Endodermal cell (in vitro differentiated cells): ENCODE results near the gene PLA2G15. TPM values are rescaled to one million over a fixed set of nuclear protein-coding genes. Genes with fewer than 3 reads are reported as not detected.

Source experiments
- DNase-seq: peaks from one replicate; pipeline ENCODE4 v3.0.0-alpha.2; 2017
- H3K27ac ChIP-seq: 2 replicates; pipeline ENCODE4 v1.5.1; 2013; ENCODE audit warnings: mild to moderate bottlenecking, low read depth, low read length, moderate library complexity
- H3K27me3 ChIP-seq: 2 replicates; pipeline ENCODE4 v1.6.1; 2013; ENCODE audit warnings: mild to moderate bottlenecking, low read length, moderate library complexity; ENCODE audit not compliant: insufficient read depth, control insufficient read depth, poor library complexity, severe bottlenecking
- H3K36me3 ChIP-seq: 2 replicates; pipeline ENCODE4 v1.7.0; 2013; ENCODE audit warnings: mild to moderate bottlenecking, low read length, moderate library complexity; ENCODE audit not compliant: control insufficient read depth, insufficient read depth
- H3K4me1 ChIP-seq: one replicate; pipeline ENCODE4 v1.7.0; 2013; ENCODE audit warnings: low read length; ENCODE audit not compliant: control insufficient read depth, insufficient read depth
- H3K4me3 ChIP-seq: 2 replicates; pipeline ENCODE4 v1.5.1; 2013; ENCODE audit warnings: mild to moderate bottlenecking, low read length, moderate library complexity
- H3K9ac ChIP-seq: 2 replicates; pipeline ENCODE4 v1.6.1; 2013; ENCODE audit warnings: mild to moderate bottlenecking, low read length, moderate library complexity; ENCODE audit not compliant: poor library complexity, severe bottlenecking; ENCODE audit errors: extremely low read depth
- H3K9me3 ChIP-seq: 2 replicates; pipeline ENCODE4 v1.6.1; 2013; ENCODE audit warnings: mild to moderate bottlenecking, low read length, moderate library complexity; ENCODE audit not compliant: control insufficient read depth
- H3K27ac Mint-ChIP-seq: 2 replicates; pipeline ENCODE4 v1.8.0; 2020; ENCODE audit warnings: mixed read lengths
- H3K27me3 Mint-ChIP-seq: 2 replicates; pipeline ENCODE4 v1.8.0; 2021; ENCODE audit warnings: mild to moderate bottlenecking, mixed read lengths; ENCODE audit not compliant: insufficient read depth
- H3K36me3 Mint-ChIP-seq: 2 replicates; pipeline ENCODE4 v1.8.0; 2020; ENCODE audit warnings: low read depth, mixed read lengths
- H3K4me1 Mint-ChIP-seq: 2 replicates; pipeline ENCODE4 v1.8.0; 2020; ENCODE audit warnings: mixed read lengths
- H3K4me3 Mint-ChIP-seq: 2 replicates; pipeline ENCODE4 v1.8.0; 2020; ENCODE audit warnings: mild to moderate bottlenecking, moderate library complexity, mixed read lengths
- H3K9me3 Mint-ChIP-seq: 2 replicates; pipeline ENCODE4 v1.8.0; 2020; ENCODE audit warnings: mild to moderate bottlenecking, mixed read lengths
- WGBS, 2 experiments: methylation state at CpG; one replicate each; pipeline versions ENCODE4 v1.1.5 to v1.1.7; 2013; ENCODE audit warnings: missing lambda C conversion rate in 2 of 2, mixed read lengths in 1 of 2; ENCODE audit not compliant: insufficient coverage in 1 of 2, insufficient read length in 1 of 2; 5-methylcytosine and 5-hydroxymethylcytosine counted together
- total RNA-seq, 2 donors: library from RNA; stranded (reverse); fragmentation: NEBNext Ultra II Directional in 1 of 2; extraction: Animal tissue kit (Norgen Biotek cat#: 25700) in 1 of 2; gene quantifications; 2 replicates in 1 of 2; 3 replicates in 1 of 2; pipeline ENCODE4 v1.2.1, GENCODE V29; 2021
- TF ChIP-seq, protein P1 (sequence below): fragments of 200-600 bp; sonication (generic); conservative IDR thresholded peaks from 2 replicates; pipeline ENCODE4 v1.5.0; 2021; ENCODE audit warnings: antibody characterized with exemption, mild to moderate bottlenecking

PLA2G15 gene
- total RNA-seq, 2 donors from 2014 or later: 8.7 to 10.0 TPM

DNA sequence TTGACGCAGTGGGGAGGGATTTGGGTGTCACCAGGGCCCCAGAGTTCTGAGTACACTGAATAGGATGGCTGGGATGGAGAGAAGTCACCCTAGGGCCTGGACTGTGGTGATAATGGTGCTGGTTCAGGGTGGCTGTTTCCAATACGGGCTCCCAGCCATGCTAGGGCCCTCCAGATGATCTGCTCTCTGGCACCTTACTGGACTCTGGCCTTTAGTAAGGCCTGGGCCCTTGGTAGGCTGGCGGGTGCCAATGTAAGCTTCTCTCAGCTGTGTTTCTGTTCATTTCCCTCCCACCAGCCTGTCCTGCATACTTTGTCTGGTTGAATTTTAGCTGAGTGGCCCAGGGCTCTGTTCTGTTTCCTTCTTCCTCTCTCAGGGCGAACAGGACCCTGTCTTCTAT is 2.8 kb downstream of the PLA2G15 start:
- H3K4me3 ChIP-seq: no peak overlapping the region
- H3K36me3 ChIP-seq: no peaks in the 10 kb centered on the region
- DNase-seq: no peak
- H3K27me3 Mint-ChIP-seq: peaks cover 30% of the 10 kb centered on the region
- H3K9me3 Mint-ChIP-seq: no peaks in the 10 kb centered on the region
- no peak overlapping the region for H3K27ac ChIP-seq
- no peaks in the 10 kb centered on the region for H3K9me3 ChIP-seq
- 88 to 95% methylated on average over 3 of the region's 4 CpGs for WGBS, 2 experiments
- H3K36me3 Mint-ChIP-seq: peaks cover 17% of the 10 kb centered on the region
- no peak overlapping the region for H3K4me3 Mint-ChIP-seq
- no peak overlapping the region for H3K27ac Mint-ChIP-seq
- TF ChIP-seq, protein P1, sequence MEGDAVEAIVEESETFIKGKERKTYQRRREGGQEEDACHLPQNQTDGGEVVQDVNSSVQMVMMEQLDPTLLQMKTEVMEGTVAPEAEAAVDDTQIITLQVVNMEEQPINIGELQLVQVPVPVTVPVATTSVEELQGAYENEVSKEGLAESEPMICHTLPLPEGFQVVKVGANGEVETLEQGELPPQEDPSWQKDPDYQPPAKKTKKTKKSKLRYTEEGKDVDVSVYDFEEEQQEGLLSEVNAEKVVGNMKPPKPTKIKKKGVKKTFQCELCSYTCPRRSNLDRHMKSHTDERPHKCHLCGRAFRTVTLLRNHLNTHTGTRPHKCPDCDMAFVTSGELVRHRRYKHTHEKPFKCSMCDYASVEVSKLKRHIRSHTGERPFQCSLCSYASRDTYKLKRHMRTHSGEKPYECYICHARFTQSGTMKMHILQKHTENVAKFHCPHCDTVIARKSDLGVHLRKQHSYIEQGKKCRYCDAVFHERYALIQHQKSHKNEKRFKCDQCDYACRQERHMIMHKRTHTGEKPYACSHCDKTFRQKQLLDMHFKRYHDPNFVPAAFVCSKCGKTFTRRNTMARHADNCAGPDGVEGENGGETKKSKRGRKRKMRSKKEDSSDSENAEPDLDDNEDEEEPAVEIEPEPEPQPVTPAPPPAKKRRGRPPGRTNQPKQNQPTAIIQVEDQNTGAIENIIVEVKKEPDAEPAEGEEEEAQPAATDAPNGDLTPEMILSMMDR: no peak
- peaks cover 4% of the 10 kb centered on the region for H3K4me1 Mint-ChIP-seq
- peaks cover 3% of the 10 kb centered on the region for H3K4me1 ChIP-seq
- no peak overlapping the region for H3K9ac ChIP-seq
- peaks cover 9% of the 10 kb centered on the region for H3K27me3 ChIP-seq

DNA sequence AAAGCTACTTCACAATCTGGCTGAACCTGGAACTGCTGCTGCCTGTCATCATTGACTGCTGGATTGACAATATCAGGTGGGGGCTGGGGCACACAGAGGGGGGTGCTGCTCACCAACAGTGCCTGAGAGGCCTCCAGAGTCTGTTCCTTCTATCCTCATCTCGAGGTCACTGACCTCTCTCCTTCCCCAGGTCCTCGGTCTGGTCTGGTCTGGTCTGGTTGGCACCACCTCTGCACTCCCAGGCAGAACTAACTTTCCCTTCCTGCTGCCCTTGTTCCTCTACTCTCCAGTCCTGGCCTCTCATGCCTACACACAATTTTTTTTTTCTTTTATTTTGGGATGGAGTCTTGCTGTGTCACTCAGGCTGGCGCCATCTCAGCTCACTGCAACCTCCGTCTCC is 4.2 kb downstream of the PLA2G15 start:
- H3K4me1 Mint-ChIP-seq: peaks cover 4% of the 10 kb centered on the region
- H3K4me3 Mint-ChIP-seq: no peak overlapping the region
- Histone ChIP-seq H3K27me3 (peaks cover 5% of the 10 kb centered on the region), H3K9me3 (no peaks in the 10 kb centered on the region), H3K27ac (no peak overlapping the region), H3K9ac (no peak overlapping the region), H3K36me3 (no peaks in the 10 kb centered on the region), H3K4me3 (no peak overlapping the region), H3K4me1 (peaks cover 3% of the 10 kb centered on the region)
- peaks cover 19% of the 10 kb centered on the region for H3K36me3 Mint-ChIP-seq
- DNase-seq: no peak
- H3K27ac Mint-ChIP-seq: no peak overlapping the region
- 94 to 97% methylated on average over 4 of the region's 4 CpGs for WGBS, 2 experiments
- H3K9me3 Mint-ChIP-seq: no peaks in the 10 kb centered on the region
- peaks cover 18% of the 10 kb centered on the region for H3K27me3 Mint-ChIP-seq
- TF ChIP-seq, protein P1: no peak

DNA sequence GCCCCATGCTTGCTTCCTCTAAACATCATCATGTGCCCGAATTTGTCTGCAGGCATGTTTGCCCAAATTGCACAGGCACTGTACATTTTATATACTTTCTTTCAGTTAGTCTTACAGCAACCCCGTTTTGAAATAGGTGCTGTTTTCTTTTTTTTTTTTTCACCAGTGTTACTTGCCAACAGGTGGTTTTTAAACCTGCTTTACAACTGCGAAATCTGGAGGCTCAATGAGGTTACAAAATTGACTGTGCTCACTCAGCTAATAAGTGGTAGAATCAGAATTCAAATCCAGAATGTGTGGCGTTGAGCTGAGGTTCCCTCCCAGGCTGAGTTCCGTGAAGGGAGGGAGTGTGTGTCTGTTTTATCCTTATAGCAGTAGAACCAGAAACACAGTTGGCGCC is 5.8 kb downstream of the PLA2G15 start:
- Histone ChIP-seq H3K9ac (no peak overlapping the region), H3K27ac (no peak overlapping the region), H3K27me3 (no peaks in the 10 kb centered on the region), H3K4me1 (no peaks in the 10 kb centered on the region), H3K9me3 (no peaks in the 10 kb centered on the region), H3K4me3 (no peak overlapping the region), H3K36me3 (no peaks in the 10 kb centered on the region)
- TF ChIP-seq, protein P1: no peak
- H3K4me3 Mint-ChIP-seq: no peak overlapping the region
- H3K4me1 Mint-ChIP-seq: no peaks in the 10 kb centered on the region
- DNase-seq: no peak
- peaks cover 22% of the 10 kb centered on the region for H3K36me3 Mint-ChIP-seq
- H3K27ac Mint-ChIP-seq: no peak overlapping the region
- WGBS, 2 experiments: 93% methylated on average over 5 to 6 of the region's 6 CpGs
- H3K27me3 Mint-ChIP-seq: peaks cover 7% of the 10 kb centered on the region
- H3K9me3 Mint-ChIP-seq: no peaks in the 10 kb centered on the region
